Measurements from ENCODE around the gene GPN2.

DNA sequence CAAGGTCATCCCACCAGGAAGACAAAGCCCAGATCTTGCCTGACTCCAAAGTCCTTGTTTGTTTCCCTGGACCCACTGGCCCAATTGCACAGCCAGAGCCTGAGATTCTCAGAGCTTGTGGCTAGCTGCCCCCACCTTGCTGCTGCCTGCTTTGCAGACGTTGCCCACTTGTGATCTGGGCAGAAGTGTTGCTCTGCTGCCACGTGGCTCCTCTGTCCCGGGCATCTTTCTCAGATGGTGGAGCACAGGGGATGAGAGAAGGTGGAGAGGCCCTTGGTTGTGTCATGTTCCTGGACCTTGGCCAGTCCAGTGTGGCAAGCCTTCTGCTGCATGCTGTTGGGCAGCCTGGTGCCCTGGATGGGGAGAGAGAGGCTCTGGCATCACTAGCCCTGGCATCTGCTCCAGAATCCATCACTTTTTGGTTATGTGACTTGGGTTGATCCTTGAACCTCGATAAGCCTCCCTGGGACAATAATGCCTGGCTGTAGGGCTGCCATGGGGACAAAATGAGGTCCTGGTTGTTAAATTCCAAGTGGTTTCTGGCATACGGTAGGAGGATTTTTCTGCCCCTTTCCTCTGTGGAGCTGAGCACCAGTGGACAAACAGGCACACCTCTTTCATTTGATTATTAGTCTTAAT, 25.2 kb upstream of the GPN2 start:
- TF ChIP-seq SUZ12 (IDR thresholded peaks at IDR 0.05) (no peak), BHLHE40 (IDR thresholded peaks at IDR 0.05; ENCODE audit: borderline replicate concordance) (no peak), LEF1 (IDR thresholded peaks at IDR 0.05; ENCODE audit: borderline replicate concordance) (no peak), SP1 (IDR thresholded peaks at IDR 0.05) (no peak), FOXA1 (IDR thresholded peaks at IDR 0.05) (no peak), TARDBP (IDR thresholded peaks at IDR 0.05) (no peak)

All from HEK293T (cell line).